Activated CD4-positive, CD25-positive, alpha-beta regulatory T cell (primary cell): ENCODE data around the gene TOMM7.

Experiments used
- DNase-seq, 4 experiments: peaks; one replicate each; lab custom pipeline; 2025; lab: John Stamatoyannopoulos, UW

The TOMM7 gene

GRCh38 chr7:22822486-22823141 lies at the start of gene TOMM7:
TOMM7 (minus strand) TSS chr7:22822849; CDS start chr7:22822779, 70 bp downstream.
- peak; percentile 57 to 79 (median 74) for DNase-seq

- DNase-seq, result no peak
Measured at GRCh38 chr7:22872096-22872807, 49.6 kb upstream of the TOMM7 start.

- DNase-seq, result no peak
Measured at GRCh38 chr7:22871661-22872060, 49.0 kb upstream of the TOMM7 start.

- no peak for DNase-seq
Measured at GRCh38 chr7:22868509-22868908, 45.9 kb upstream of the TOMM7 start.

GRCh38 chr7:22867589-22867988 lies 44.9 kb upstream of the TOMM7 start:
- DNase-seq, result no peak

GRCh38 chr7:22867003-22867402 lies 44.4 kb upstream of the TOMM7 start:
- no peak for DNase-seq

- no peak for DNase-seq
Measured at GRCh38 chr7:22865602-22865960, 42.9 kb upstream of the TOMM7 start.

- DNase-seq, result no peak
Measured at GRCh38 chr7:22864855-22865601, 42.4 kb upstream of the TOMM7 start.

- no peak for DNase-seq
Measured at GRCh38 chr7:22864301-22864700, 41.7 kb upstream of the TOMM7 start.

- no peak for DNase-seq
Measured at GRCh38 chr7:22863156-22863899, 40.7 kb upstream of the TOMM7 start.

- DNase-seq, result no peak
Measured at GRCh38 chr7:22861576-22861975, 38.9 kb upstream of the TOMM7 start.

- no peak for DNase-seq
Measured at GRCh38 chr7:22860784-22861482, 38.3 kb upstream of the TOMM7 start.

- DNase-seq, result no peak
Measured at GRCh38 chr7:22860337-22860736, 37.7 kb upstream of the TOMM7 start.

GRCh38 chr7:22859641-22860290 lies 37.1 kb upstream of the TOMM7 start:
- no peak for DNase-seq

GRCh38 chr7:22858640-22859561 lies 36.3 kb upstream of the TOMM7 start:
- DNase-seq, result no peak

- no peak for DNase-seq
Measured at GRCh38 chr7:22858274-22858639, 35.6 kb upstream of the TOMM7 start.

GRCh38 chr7:22856416-22856815 lies 33.8 kb upstream of the TOMM7 start:
- DNase-seq, result no peak

- DNase-seq, result no peak
Measured at GRCh38 chr7:22855049-22855392, 32.4 kb upstream of the TOMM7 start.

GRCh38 chr7:22854158-22855048 lies 31.8 kb upstream of the TOMM7 start:
- peak; percentile 18 to 69 (median 62) for DNase-seq
